Glutamatergic neuron (in vitro differentiated cells): ENCODE measurements around the gene PTOV1. TPM values are rescaled to one million over a fixed set of nuclear protein-coding genes. Genes with fewer than 3 reads are reported as not detected.

Experiments used
- DNase-seq: peaks from one replicate; pipeline ENCODE4 v3.0.0; 2022
- H3K27ac Mint-ChIP-seq: one replicate; pipeline ENCODE4 v1.8.0; 2020; ENCODE audit warnings: mild to moderate bottlenecking, mixed read lengths, inconsistent platforms; ENCODE audit not compliant: unreplicated experiment
- H3K27me3 Mint-ChIP-seq: one replicate; pipeline ENCODE4 v1.8.0; 2020; ENCODE audit warnings: mild to moderate bottlenecking, moderate library complexity, mixed read lengths, inconsistent platforms; ENCODE audit not compliant: unreplicated experiment
- H3K36me3 Mint-ChIP-seq: one replicate; pipeline ENCODE4 v1.8.0; 2020; ENCODE audit warnings: mild to moderate bottlenecking, mixed read lengths, inconsistent platforms; ENCODE audit not compliant: unreplicated experiment
- H3K4me1 Mint-ChIP-seq: one replicate; pipeline ENCODE4 v1.8.0; 2020; ENCODE audit warnings: mild to moderate bottlenecking, low read depth, mixed read lengths, inconsistent platforms; ENCODE audit not compliant: unreplicated experiment
- H3K4me3 Mint-ChIP-seq: one replicate; pipeline ENCODE4 v1.8.0; 2020; ENCODE audit warnings: mild to moderate bottlenecking, mixed read lengths, inconsistent platforms; ENCODE audit not compliant: unreplicated experiment
- H3K9me3 Mint-ChIP-seq: one replicate; pipeline ENCODE4 v1.8.0; 2020; ENCODE audit warnings: mild to moderate bottlenecking, moderate library complexity, mixed read lengths, inconsistent platforms; ENCODE audit not compliant: unreplicated experiment
- CTCF ChIP-seq: fragments of 200-600 bp; sonication (generic); IDR thresholded peaks from one replicate; pipeline ENCODE4 v1.5.0; 2021; ENCODE audit not compliant: partially characterized antibody, unreplicated experiment
- total RNA-seq: library from RNA; stranded (reverse); fragmentation: NEBNext Ultra II Directional; extraction: Animal tissue kit (Norgen Biotek cat#: 25700); gene quantifications from one replicate; pipeline ENCODE4 v1.2.1, GENCODE V29; 2021; ENCODE audit not compliant: unreplicated experiment

PTOV1 gene
- total RNA-seq, 1 donor from 2014 or later: 342 TPM

GRCh38 chr19:49863935-49864320 is 13.0 kb downstream of the PTOV1 start:
- TF ChIP-seq CTCF: no peak
- Mint-ChIP-seq H3K27me3 (peaks cover 10% of the 10 kb centered on the region), H3K9me3 (peaks cover 10% of the 10 kb centered on the region), H3K27ac (no peak overlapping the region), H3K36me3 (no peaks in the 10 kb centered on the region), H3K4me1 (peaks cover 9% of the 10 kb centered on the region), H3K4me3 (no peak overlapping the region)
- no peak for DNase-seq

GRCh38 chr19:49864890-49865289 is 13.9 kb downstream of the PTOV1 start:
- Mint-ChIP-seq H3K9me3 (peaks cover 10% of the 10 kb centered on the region), H3K27me3 (peaks cover 6% of the 10 kb centered on the region), H3K36me3 (no peaks in the 10 kb centered on the region), H3K27ac (peak overlapping the region; percentile 43), H3K4me1 (peaks cover 9% of the 10 kb centered on the region), H3K4me3 (no peak overlapping the region)
- DNase-seq: no peak
- no peak for TF ChIP-seq CTCF

- H3K27me3 Mint-ChIP-seq: peaks cover 10% of the 10 kb centered on the region
- peak; percentile 94 for DNase-seq
- H3K27ac Mint-ChIP-seq: peak within 1 kb of the TSS; percentile 90
- no peak within 1 kb of the TSS for H3K4me3 Mint-ChIP-seq
- no peaks in the 10 kb centered on the region for H3K36me3 Mint-ChIP-seq
- H3K9me3 Mint-ChIP-seq: peaks cover 17% of the 10 kb centered on the region
- TF ChIP-seq CTCF: no peak
- H3K4me1 Mint-ChIP-seq: peaks cover 16% of the 10 kb centered on the region
Measured at GRCh38 chr19:49866933-49867782, 16.2 kb downstream of the PTOV1 start, which contains the start of gene PNKP. TSS of gene PNKP (minus strand) at chr19:49867576. CDS start at chr19:49867204, 372 bp downstream.

- Mint-ChIP-seq H3K27me3 (peaks cover 14% of the 10 kb centered on the region), H3K4me1 (peaks cover 16% of the 10 kb centered on the region), H3K36me3 (no peaks in the 10 kb centered on the region), H3K27ac (peak overlapping the region; percentile 66), H3K4me3 (no peak overlapping the region), H3K9me3 (peaks cover 19% of the 10 kb centered on the region)
- peak; percentile 87 for DNase-seq
- TF ChIP-seq CTCF: no peak
Measured at GRCh38 chr19:49869009-49869483, 18.1 kb downstream of the PTOV1 start.
